Stimulated activated CD4-positive, alpha-beta T cell treated with anti-CD3 and anti-CD28 coated beads, TNF-alpha, amount 100 ng/mL, for 4 hours (primary cell): ENCODE measurements around the gene MUC4.
"Not testable (repeated sequence)": the region's sequence is repeated elsewhere in the genome, so short reads cannot be mapped to it uniquely, and the experiment has no call there.

Source experiments
- DNase-seq, 3 experiments: peaks; one replicate each; pipeline ENCODE4 v3.0.0-alpha.2; 2020; ENCODE audit warnings: low read depth in 3 of 3

The MUC4 gene

DNA sequence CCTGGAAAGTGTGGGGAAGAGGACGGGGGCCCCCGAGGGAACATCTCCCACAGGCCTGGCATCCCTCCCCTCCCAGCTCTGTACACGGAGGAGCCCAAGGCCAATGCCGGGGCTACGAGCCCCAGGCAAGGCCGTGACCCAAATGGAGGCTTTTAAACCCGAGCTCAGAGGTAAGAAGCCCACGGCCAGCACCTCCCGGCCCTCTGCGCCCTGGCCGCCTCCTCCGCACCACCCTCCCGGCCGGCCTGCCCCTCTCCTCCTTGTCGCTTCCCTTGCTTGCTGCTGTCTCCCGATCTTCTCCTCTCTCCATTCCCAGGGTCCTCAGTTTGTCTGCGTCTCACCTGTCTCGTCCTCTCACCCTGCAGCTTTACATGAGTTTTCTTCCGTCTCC, 1.3 kb downstream of the MUC4 start:
- DNase-seq, result no peak

- DNase-seq, result no peak
Measured at GRCh38 chr3:195809796-195810454, 1.8 kb downstream of the MUC4 start.

DNA sequence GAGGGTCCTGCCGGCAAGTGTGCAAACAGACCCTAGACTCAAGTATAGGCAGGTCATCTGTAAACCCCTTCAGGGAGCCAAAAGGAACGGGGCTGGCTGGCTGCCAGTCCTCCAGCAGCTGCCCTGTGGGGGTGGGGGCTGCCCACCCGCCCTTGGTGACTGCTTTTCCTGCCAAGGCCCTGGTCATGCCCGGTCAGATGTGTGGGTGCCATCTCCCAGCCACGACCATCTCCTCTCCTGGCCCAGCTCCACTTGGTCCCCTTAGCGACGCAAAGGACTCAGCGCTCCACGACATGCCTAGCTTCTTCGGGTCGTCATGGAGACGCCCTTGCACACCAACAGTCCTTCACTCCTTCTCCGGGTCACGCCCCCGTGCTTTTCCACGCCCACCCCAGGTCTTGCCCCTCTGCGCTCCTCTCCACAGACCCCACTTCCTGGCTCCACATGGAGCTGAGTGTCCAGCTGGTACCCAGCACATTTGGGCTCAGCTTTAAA, 2.4 kb downstream of the MUC4 start:
- no peak for DNase-seq

GRCh38 chr3:195808741-195809290, 2.9 kb downstream of the MUC4 start:
- DNase-seq, result no peak

- DNase-seq, result no peak
Measured at GRCh38 chr3:195807681-195808121, 4.0 kb downstream of the MUC4 start.

DNA sequence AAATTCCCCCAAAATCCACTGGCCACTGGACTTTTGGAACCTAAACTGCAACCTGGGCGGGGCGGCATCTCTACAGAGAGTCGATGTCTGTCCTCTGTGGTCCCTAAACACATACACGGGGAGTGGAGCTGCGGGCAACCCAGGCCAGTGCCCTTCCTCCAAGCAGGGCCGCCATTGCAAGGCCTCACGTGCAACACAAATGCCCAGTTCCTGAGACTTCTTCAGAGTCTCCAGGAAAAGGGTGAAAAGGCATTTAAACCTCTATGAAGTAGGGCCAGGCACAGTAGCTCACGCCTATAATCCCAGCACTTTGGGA, 4.9 kb downstream of the MUC4 start:
- no peak for DNase-seq

- no peak for DNase-seq
Measured at GRCh38 chr3:195806211-195806915, 5.4 kb downstream of the MUC4 start.

- not testable (repeated sequence) for DNase-seq
Measured at GRCh38 chr3:195805588-195805987, 6.1 kb downstream of the MUC4 start.

GRCh38 chr3:195805181-195805580, 6.5 kb downstream of the MUC4 start:
- no peak for DNase-seq

GRCh38 chr3:195803289-195803908, 8.3 kb downstream of the MUC4 start:
- DNase-seq, result no peak

DNA sequence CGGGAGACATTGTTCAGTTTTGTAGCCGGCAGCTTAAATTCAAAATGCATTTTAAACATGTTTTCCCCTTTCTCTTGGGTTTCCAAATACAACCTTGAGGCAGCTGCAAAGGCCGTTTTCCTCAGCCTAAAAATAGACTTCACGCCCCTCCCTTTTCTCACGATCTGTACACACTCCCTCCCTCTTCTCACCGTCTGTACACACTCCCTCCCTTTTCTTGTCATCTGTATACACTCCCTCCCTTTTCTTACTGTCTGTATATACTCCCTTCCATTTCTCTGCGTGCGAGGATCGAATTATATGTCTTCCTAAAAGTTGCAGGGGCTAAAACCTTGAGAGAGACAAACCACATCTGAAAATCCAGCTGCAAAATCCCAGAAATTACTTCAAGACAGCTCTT, 8.9 kb downstream of the MUC4 start:
- no peak for DNase-seq

DNA sequence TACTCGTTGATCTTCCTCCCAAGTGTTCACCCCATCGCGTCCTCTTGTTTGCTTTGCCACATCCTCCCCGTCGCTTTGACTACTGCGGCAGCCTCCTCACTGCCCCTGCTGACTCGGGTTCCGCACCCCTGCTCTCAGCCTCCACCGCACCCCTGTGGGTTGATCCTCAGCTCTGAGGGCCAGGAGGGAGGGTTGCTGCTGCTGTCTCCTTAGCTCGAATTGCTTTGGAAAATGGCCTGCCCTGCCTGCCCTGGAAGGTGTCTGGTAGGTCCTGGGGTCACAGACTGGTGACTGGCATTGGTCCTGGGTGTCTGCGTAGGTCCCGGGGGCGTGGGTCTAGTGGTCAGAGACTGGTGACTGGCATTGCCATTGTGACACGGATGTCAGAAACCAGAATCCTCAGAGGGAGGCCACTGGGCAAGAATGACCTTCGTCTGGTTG, 9.4 kb downstream of the MUC4 start:
- no peak for DNase-seq

GRCh38 chr3:195801251-195802183, 10.2 kb downstream of the MUC4 start:
- no peak for DNase-seq

GRCh38 chr3:195800240-195800639, 11.5 kb downstream of the MUC4 start:
- DNase-seq, result no peak

DNA sequence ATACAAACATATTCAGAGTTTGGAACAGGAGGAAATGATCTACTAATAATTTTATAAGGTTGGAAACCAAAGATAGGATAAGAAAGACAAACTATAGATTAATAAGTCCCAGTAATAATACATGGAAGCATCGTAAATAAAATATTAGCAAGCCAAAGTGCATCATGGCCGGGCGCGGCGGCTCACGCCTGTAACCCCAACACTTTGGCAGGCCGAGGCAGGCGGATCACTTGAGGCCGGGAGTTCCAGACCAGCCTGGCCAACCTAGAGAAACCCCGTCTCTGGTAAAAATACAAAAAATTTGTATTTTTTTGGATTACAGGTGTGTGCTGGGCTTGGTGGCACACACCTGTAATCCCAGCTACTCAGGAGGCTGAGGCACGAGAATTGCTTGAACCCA, 14.9 kb downstream of the MUC4 start:
- DNase-seq, result no peak

DNA sequence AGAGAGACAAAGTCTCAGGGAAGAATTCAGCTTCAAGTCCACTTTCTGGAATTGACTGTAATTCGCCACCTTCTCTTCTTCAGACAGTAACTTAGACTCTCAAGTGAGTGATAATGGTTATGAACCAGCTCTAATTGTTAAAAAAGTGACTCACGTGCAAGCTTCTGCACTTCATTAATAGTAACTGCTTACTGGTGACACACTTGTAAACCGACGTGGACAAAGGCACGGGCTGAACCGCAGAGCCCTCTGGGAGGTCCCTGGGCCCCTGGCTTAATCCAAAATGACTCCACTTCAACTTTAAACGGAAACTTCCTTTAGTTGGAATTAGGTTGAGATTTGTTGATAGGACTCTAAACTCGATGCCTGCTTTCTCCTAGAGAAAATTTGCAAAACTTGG, 17.0 kb downstream of the MUC4 start:
- DNase-seq, result no peak

DNA sequence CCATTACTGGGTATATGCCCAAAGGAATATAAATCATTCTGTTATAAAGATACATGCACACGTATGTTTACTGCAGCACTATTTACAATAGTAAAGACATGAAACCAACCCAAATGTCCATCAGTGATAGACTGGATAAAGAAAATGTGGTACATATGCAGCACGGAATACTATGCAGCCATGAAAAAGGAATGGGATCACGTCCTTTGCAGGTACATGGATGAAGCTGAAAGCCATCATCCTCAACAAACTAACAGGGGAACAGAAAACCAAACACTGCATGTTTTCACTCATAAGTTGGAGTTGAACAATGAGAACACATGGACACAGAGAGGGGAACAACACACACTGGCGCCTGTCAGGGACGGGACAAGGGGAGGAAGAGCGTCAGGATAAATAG, 19.1 kb downstream of the MUC4 start:
- not testable (repeated sequence) for DNase-seq

DNA sequence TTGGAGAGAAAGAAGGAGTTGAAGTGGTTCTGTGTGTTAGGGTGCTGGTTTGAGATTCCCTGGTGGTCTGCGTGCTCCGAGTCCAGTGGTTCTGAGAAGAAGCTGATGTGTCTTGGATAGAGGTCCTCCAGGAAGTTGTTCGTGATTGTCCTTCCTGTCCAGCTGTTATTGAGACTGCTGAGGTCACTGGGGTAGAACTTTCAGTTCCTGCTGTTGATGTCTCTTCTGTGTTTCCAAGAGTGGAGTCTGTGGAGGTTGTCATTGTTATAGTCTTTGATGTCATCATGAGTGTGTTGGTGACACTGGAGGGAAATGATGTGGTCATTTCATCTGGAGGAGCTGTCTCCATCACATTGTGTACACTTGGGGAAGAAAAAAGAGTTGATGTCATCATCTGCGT, 20.8 kb downstream of the MUC4 start:
- DNase-seq, result no peak

DNA sequence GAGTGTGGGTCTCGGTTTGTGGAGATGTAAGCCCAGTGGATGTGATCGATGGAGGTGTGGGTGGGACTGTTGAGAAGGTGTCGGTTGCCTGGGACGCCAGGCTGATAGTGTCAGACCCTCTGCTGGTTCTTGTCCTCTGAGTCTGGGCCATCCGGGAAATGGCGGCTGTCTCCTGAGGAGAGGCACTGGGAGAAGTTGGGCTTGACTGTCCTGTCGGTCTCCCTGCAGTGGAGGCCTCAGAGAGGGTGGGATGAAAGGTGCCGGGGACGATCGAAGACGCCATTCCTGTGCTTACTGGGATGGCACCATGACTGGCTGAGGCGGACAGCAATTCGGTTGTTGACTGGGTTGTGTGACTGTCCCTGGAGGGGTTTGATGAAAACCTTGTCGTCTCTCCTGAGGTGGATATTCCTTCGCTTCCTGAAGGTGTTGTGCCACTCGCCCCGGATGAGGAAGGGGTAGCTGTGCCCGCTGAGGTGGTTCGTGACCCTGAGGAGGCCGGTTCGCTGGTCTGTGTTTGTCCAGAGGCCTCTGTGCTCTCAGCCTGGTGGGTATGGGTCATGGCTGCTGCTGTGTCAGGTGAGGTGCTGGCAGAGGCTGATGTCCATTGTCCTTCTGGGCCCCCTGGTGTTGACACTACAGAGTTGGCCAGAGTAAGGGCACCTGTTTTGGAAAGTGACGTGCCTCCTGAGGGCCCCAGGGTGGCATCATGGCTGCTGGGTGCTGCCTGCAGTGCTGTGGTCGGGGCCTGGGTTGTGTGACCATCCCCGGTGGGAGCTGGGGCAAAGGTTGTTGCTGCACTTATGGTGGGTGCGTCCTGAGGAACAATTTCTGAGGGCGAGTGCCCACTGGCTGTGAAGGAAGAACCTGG, 22.8 kb downstream of the MUC4 start:
- DNase-seq, result no peak

GRCh38 chr3:195785781-195786405, 25.8 kb downstream of the MUC4 start:
- DNase-seq, result not testable (repeated sequence)
